SW 1271 (cell line): ENCODE data around the gene NCK2.

Source experiments
- DNase-seq, 2 experiments: peaks; one replicate each; lab custom pipeline; 2025; lab: John Stamatoyannopoulos, UW

Gene NCK2

GRCh38 chr2:105873721-105874120 is 129.0 kb downstream of the NCK2 start:
- DNase-seq = no peak

GRCh38 chr2:105874466-105874865 is 129.8 kb downstream of the NCK2 start:
- no peak for DNase-seq

GRCh38 chr2:105875241-105875640 is 130.5 kb downstream of the NCK2 start:
- no peak for DNase-seq

- DNase-seq = no peak
Observed at GRCh38 chr2:105876191-105876590, 131.5 kb downstream of the NCK2 start.

- no peak for DNase-seq
Observed at GRCh38 chr2:105877945-105878344, 133.2 kb downstream of the NCK2 start.

- DNase-seq = no peak
Observed at GRCh38 chr2:105879106-105879802, 134.5 kb downstream of the NCK2 start.

- DNase-seq = no peak
Observed at GRCh38 chr2:105879803-105880300, 135.1 kb downstream of the NCK2 start.

GRCh38 chr2:105880637-105881036 is 135.9 kb downstream of the NCK2 start:
- DNase-seq = no peak

- no peak for DNase-seq
Observed at GRCh38 chr2:105881286-105882136, 136.8 kb downstream of the NCK2 start.

GRCh38 chr2:105882341-105882740 is 137.6 kb downstream of the NCK2 start:
- no peak for DNase-seq

- DNase-seq = no peak
Observed at GRCh38 chr2:105882920-105883435, 138.3 kb downstream of the NCK2 start.

GRCh38 chr2:105883911-105884694 is 139.4 kb downstream of the NCK2 start:
- DNase-seq = no peak

- no peak for DNase-seq
Observed at GRCh38 chr2:105885456-105885855, 140.7 kb downstream of the NCK2 start.

- no peak for DNase-seq
Observed at GRCh38 chr2:105886029-105886454, 141.3 kb downstream of the NCK2 start.

- DNase-seq = no peak
Observed at GRCh38 chr2:105886687-105887086, 142.0 kb downstream of the NCK2 start.

- no peak for DNase-seq
Observed at GRCh38 chr2:105887256-105887655, 142.5 kb downstream of the NCK2 start.

- no peak for DNase-seq
Observed at GRCh38 chr2:105888625-105889024, 143.9 kb downstream of the NCK2 start.

GRCh38 chr2:105889046-105889445 is 144.3 kb downstream of the NCK2 start:
- no peak for DNase-seq

GRCh38 chr2:105890111-105890510 is 145.4 kb downstream of the NCK2 start:
- DNase-seq = no peak

GRCh38 chr2:105890856-105891255 is 146.1 kb downstream of the NCK2 start:
- DNase-seq = no peak

GRCh38 chr2:105893011-105893995 is 148.6 kb downstream of the NCK2 start:
- no peak for DNase-seq
